Measurements from ENCODE around the gene BCL2L12.

BCL2L12 gene

GRCh38 chr19:49687566-49688316 is 22.0 kb downstream of the BCL2L12 start:
- DNase-seq = no peak

- DNase-seq = no peak
Observed at GRCh38 chr19:49688531-49689132, 22.9 kb downstream of the BCL2L12 start.

- no peak for DNase-seq
Observed at GRCh38 chr19:49689133-49690078, 23.7 kb downstream of the BCL2L12 start, which contains the start of gene ADM5. Gene ADM5, plus strand, starts transcription at chr19:49689594. Its CDS starts 244 bp downstream, at chr19:49689838.

- no peak for DNase-seq
Observed at GRCh38 chr19:49690079-49690655, 24.4 kb downstream of the BCL2L12 start.

GRCh38 chr19:49690656-49691242 is 25.0 kb downstream of the BCL2L12 start, which contains the start of gene CPT1C:
Gene CPT1C, plus strand, starts transcription at chr19:49691116. Its CDS starts 1,137 bp downstream, at chr19:49692253.
- DNase-seq = no peak

GRCh38 chr19:49691243-49692146 is 25.8 kb downstream of the BCL2L12 start:
- no peak for DNase-seq

- no peak for DNase-seq
Observed at GRCh38 chr19:49692147-49692506, 26.4 kb downstream of the BCL2L12 start.

- DNase-seq = no peak
Observed at GRCh38 chr19:49696115-49696514, 30.4 kb downstream of the BCL2L12 start.

- no peak for DNase-seq
Observed at GRCh38 chr19:49696865-49697264, 31.1 kb downstream of the BCL2L12 start.

GRCh38 chr19:49699364-49699763 is 33.6 kb downstream of the BCL2L12 start:
- no peak for DNase-seq

- DNase-seq = no peak
Observed at GRCh38 chr19:49700563-49700962, 34.8 kb downstream of the BCL2L12 start.

- DNase-seq = no peak
Observed at GRCh38 chr19:49701271-49701786, 35.6 kb downstream of the BCL2L12 start.

GRCh38 chr19:49704888-49705642 is 39.3 kb downstream of the BCL2L12 start:
- no peak for DNase-seq

- DNase-seq = no peak
Observed at GRCh38 chr19:49705919-49706318, 40.2 kb downstream of the BCL2L12 start.

GRCh38 chr19:49710372-49710951 is 44.7 kb downstream of the BCL2L12 start:
- DNase-seq = no peak

- DNase-seq = no peak
Observed at GRCh38 chr19:49712397-49712859, 46.7 kb downstream of the BCL2L12 start.

GRCh38 chr19:49713236-49713845 is 47.6 kb downstream of the BCL2L12 start:
- no peak for DNase-seq

- no peak for DNase-seq
Observed at GRCh38 chr19:49716154-49716553, 50.4 kb downstream of the BCL2L12 start.

GRCh38 chr19:49718511-49718910 is 52.8 kb downstream of the BCL2L12 start:
- DNase-seq = no peak

All from 8988T (cell line).